Measurements from ENCODE around the gene UNC13B.
A peak's percentile ranks its signal among the peaks of the same experiment; 100 is the strongest.

The UNC13B gene

GRCh38 chr9:35426627-35427026, 264.8 kb downstream of the UNC13B start:
- DNase-seq (ENCODE audit: low read depth) = no peak

GRCh38 chr9:35431467-35431866, 269.7 kb downstream of the UNC13B start:
- no peak for DNase-seq (ENCODE audit: low read depth)

GRCh38 chr9:35432076-35432475, 270.3 kb downstream of the UNC13B start:
- DNase-seq (ENCODE audit: low read depth) = no peak

- no peak for DNase-seq (ENCODE audit: low read depth)
These were observed 275.1 kb downstream of the UNC13B start for GRCh38 chr9:35436933-35437332.

DNA sequence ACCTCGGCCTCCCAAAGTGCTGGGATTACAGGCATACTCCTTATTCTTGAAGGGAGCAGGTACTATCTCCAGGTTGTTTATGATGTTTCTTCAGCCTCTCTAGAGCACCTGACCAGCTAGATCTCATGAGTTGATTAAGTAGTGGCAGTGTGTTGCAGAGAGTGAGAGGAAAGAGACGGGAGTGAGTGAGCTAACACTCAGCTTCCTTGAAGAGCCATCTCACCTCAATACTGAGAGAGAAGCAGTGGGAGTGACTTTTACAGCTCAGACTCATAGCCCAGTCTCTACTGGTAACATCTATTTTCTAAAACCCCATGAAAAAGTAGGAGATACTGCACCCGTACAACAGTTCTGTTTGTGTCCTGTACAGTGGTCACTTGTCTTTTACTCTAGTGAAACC, 284.2 kb downstream of the UNC13B start:
- no peak for DNase-seq (ENCODE audit: low read depth)

DNA sequence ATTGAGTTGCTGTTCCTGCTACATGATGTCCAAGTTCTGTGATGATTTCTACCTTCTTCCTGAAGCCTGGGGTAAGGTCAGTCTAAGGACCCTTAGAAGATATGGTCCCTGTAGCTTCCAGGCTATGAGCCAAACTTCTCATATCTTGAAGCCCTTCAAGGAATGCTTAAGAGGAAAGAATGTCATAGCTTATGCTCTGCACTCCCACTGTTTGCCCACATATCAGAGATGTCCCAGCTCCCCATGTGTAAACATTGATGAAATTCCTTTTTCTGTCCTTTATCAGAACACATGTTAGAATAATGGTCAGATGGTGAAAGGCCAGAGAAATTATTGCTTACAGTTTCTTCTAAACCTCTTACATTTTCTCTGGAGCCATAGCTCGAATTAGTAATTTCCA, 286.7 kb downstream of the UNC13B start:
- peak; percentile 7 for DNase-seq (ENCODE audit: low read depth)

DNA sequence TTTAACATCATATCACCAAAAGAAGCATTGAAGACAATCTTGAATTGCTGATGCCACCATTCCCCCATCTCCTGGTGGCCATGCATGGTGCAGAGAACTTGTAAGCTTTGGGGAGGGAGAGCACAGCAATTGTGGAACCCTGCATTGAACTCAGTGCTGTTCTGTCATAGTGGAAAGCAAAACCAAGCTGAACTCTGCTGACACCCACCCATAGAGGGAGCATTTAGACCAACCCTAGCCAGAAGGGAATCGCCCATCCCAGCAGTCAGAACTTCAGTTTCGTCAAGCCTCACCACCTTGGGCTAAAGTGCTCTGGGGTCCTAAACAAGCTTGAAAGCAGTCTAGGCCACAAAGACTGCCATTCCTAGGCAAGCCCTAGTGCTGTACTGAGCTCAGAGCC, 290.7 kb downstream of the UNC13B start:
- DNase-seq (ENCODE audit: low read depth) = peak; percentile 8

DNA sequence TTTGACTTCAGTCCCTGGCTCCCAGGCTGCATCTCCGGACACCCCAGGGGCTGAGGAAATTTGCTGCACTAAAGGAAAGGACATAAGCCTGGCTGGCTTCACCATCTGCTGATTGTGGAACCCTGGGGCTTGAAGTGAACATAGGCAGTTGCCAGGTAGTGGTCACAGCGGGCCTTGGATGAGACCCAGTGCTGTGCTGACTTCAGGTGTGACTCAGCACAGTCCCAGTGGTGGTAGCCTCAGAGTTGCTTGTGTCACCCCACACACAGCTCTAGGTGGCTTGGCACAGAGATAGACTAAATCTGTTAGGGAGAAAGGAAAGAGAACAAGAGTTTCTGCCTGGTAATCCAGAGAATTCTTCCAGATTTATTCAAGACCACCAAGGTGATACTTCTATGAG, 292.0 kb downstream of the UNC13B start:
- DNase-seq (ENCODE audit: low read depth) = no peak

All from iris pigment epithelial cell (primary cell).